Amniotic epithelial cell (primary cell): Measurements from ENCODE around the gene ZNF689.
A peak's percentile ranks its signal among the peaks of the same experiment; 100 is the strongest.
"Not testable (repeated sequence)": the region's sequence is repeated elsewhere in the genome, so short reads cannot be mapped to it uniquely, and the experiment has no call there.

Experiments
- DNase-seq: peaks from one replicate; pipeline ENCODE4 v3.0.0-alpha.2; 2010; ENCODE audit warnings: low read depth

The ZNF689 gene

DNA sequence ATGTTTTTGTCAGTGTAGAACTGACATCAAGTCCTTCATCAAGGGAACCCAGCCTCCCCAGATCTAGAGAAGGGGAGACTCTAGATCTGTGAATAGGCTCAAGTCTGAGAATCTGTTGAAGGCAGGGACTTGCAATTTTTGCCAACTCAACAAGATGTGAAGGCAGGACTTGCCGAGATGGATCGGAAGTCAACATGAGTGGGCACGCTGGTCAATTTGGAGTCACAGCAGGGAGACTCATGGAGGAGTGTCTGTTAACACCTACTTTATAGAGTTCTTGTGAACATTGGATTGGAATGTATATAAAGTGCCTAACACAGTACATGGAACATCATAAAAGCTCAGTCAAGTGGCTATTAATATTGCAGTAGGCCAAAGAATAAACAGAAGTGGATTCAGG lies 10.0 kb downstream of the ZNF689 start:
- DNase-seq: no peak

DNA sequence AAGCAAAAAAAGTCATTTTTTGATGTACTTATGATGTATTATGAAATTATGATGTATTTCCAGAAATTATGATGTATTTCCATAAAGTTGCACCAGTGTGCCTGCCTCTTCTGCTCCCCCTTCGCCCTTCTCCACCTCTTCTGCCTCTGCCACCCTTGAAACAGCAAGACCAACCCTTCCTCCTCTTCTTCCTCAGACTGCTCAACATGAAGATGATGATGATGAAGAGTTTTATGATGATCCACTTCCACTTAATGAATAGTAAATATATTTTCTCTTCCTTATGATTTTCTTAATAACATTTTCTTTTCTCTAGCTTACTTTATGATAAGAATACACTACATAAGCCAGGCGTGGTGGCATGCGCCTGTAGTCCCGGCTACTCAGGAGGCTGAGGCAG lies 17.3 kb downstream of the ZNF689 start:
- no peak for DNase-seq

- not testable (repeated sequence) for DNase-seq
Measured at GRCh38 chr16:30590869-30591268, 19.3 kb downstream of the ZNF689 start.

- DNase-seq: not testable (repeated sequence)
Measured at GRCh38 chr16:30589582-30589981, 20.6 kb downstream of the ZNF689 start.

DNA sequence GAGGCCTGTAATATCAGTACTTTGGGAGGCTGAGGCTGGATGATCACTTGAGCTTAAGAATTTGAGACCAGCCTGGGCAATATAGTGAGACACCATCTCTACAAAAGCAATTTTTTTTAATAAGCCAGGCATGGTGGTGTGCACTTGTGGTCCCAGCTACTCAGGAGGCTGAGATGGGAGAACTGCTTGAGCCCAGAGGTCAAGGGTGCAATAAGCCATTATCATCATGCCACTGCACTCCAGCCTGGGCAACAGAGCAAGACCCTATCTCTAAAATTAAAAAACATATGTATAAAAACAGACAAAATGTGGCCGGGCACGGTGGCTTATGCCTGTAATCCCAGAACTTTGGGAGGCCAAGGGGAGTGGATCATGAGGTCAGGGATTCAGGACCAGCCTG lies 21.5 kb downstream of the ZNF689 start:
- DNase-seq: no peak

DNA sequence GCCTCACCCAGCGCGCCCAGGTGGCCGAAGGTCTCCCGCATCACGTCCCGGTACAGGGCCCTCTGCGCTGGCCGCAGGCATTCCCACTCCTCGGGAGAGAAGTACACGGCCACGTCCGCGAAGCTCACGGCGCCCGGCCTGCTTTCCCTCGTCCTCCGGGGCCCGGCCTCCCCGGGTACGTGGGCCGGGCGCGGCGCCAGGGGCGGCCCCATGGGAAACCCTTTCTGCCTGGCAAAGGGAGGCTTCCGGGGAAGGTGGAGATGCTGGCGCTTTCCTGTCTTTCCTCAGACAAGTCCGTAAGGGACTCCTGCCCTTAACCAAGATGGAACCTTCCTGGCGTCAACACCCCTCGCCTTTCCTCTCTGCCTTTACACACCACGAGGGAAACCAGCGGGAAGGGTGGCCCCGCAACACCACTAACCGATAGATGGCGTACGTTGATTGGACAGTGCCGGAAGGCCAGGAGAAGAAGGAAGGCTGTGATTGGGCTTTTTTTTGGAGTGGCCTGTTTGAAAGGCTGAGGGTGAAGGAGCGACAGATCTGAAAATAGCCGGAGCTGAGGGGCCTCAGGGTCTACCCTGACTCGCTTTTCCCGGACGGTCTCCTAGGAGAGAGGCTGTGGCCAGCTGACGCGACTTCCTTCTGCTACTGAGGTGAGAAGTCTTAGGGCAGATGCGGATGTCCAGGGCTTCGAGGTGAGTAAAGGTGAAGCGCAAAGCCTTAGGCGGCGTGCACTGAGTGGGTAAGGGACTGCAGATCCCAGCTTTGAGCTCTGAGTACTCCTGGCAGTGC lies 24.6 kb downstream of the ZNF689 start, which contains the start of gene ZNF785:
ZNF785 (minus strand) TSS at position 298 of the 792 bp plus-strand sequence; CDS start at position 212, 86 bp downstream.
- peak; percentile 100 for DNase-seq

DNA sequence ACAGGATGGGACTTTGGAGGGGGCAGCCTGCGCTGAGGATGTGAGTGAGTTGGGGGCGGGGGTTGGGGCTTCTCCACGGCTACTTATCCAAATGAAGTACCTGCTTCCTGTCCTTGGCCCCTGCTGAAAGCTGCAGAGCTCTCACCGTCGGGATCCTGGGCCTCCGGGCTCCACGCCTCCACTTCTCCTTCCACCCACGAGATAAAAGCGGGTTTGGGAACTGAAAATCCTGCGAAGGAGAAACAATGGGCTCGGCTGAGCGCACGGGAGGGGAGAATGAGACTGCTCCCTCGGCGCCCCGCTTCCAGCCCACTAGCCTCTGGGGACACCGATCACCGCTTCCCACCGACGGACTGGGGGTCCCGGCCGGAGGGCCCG lies 25.2 kb downstream of the ZNF689 start:
- DNase-seq: no peak

GRCh38 chr16:30582611-30583340 lies 27.4 kb downstream of the ZNF689 start:
- DNase-seq: no peak

GRCh38 chr16:30581457-30581856 lies 28.7 kb downstream of the ZNF689 start:
- DNase-seq: no peak

DNA sequence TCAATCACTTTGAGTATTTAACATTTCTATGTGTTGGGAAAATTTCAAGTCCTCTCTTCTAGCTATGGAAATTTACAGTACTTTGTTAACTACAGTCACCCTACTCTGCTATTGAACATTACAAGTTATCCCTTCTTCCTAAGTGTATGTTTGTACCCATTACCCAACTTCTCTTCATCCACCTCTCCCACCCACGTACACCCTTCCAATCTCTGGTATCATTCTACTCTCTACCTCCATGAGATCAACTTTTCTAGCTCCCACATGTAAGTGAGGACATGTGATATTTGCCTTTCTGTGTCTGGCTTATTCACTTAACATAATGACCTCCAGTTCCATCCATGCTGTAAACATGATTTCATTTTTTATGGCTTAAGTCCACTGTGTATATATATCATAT lies 35.5 kb downstream of the ZNF689 start:
- DNase-seq: no peak

DNA sequence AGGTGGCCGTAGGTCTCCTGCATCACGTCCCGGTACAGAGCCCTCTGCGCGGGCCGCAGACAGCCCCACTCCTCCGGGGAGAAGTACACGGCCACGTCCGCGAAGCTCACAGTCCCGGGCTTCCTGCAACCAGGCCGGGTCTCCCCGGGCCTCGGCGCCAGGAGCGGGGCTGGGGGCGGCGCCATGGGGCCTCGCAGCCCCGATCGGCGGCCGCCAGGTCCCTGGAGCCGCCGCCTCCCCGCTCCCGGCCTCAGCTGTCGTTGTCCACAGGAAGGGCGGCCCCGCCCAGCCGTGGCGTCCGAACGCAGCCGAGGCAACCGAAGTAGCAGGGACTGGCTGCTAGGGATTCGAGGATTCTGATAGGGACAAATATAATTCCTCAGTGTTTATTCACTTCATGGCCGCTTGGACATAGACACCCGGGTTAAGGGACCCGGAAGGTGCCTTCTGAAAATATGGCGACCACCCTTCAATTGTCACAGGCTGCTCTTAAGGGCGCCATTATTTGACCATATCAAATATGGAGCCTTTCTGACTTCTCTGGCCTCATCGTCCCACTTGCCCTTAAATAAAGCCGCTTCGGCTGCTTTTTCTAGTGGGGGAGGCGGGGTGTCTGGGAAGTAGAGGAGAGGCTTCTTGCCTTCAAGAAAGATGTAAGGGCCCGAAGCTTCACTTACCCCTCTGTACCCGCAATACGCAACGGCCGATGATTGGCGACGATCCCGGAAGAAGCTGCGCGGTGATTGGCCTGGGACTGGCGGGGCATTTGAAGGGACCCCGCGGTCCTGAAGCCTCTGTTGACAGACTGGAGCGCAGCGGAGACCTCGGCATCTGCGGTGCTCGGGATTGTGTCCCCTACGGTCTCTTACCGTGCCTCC lies 38.5 kb downstream of the ZNF689 start, which contains the start of gene ZNF688:
ZNF688 (minus strand) TSS at position 270 of the 878 bp plus-strand sequence; CDS start at position 185, 85 bp downstream.
- peak; percentile 98 for DNase-seq

DNA sequence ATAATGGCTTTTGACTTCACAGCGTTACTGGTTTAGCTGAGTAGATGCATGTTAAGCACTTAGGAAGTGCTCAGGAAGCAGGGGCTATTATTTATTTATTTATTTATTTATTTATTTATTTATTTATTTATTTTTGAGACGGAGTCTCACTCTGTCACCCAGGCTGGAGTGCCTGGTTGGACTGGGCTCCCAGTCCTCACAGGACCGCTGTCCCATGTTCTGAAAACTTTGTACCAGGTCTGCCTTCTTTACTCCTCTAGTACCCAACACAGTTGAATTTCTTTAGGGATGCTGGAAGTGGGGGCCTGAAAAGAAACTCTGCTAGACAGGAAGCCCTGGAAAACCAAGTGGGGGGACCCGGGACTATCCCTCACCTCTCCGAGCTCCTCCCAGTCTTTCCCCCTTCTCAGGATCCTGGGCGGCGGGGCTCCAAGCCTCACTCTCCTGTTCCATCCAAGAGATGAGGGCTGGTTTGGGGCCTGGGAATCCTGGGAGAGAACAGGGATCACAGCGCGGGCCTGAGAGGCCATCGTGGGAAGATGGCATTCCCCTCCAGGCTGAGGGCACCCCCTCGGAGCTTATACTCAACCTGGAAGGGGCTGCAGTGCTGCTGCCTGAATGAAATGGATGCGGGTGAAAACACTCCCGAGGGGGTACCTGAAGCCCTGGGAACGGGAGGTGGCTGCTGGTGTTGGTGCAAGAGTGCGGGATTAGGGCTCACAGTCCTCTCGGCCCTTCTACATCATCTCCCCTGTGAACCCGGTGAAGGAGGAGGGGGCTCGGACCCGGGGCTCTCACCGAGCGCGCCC lies 39.3 kb downstream of the ZNF689 start:
- peak; percentile 30 for DNase-seq

- no peak for DNase-seq
Measured at GRCh38 chr16:30569746-30570635, 40.2 kb downstream of the ZNF689 start.

GRCh38 chr16:30569281-30569680 lies 40.9 kb downstream of the ZNF689 start:
- DNase-seq: no peak

- peak; percentile 98 for DNase-seq
Measured at GRCh38 chr16:30567991-30568638, 42.1 kb downstream of the ZNF689 start.

DNA sequence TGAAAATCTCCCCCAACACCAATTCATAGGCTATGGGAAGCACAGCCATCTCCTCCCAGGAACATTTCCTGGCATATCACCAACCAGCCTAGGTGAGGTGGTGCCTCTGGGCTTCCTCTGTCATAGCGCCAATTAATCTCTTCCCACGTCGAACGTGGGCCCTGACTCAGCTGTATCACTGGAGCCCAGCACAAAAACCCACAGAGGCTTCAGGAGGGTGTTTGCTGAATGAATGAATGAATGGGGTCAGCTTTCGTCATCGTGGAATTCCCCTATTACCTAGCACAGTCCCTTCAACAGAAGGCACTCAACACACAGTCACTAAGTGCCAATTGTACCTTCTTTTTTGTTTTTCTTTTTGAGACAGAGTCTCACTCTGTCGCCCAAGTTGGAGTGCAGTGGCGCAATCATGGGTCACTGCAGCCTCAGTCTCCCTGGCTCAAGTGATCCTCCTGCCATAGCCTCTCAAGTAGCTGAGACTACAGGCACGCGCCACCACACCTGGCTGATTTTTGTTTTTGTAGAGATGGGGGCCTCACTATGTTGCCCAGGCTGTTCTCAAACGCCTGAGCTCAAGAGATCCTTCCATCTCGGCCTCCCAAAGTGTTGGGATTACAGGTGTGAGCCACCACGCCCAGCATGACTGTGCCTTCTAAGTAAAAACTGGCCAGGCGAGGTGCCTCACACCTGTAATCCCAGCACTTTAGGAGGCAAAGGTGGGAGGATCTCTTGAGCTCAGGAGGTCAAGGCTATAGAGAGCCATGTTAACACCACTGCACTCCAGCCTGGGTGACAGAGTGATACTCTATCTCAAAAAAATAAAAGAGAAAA lies 42.8 kb downstream of the ZNF689 start:
- peak; percentile 34 for DNase-seq

DNA sequence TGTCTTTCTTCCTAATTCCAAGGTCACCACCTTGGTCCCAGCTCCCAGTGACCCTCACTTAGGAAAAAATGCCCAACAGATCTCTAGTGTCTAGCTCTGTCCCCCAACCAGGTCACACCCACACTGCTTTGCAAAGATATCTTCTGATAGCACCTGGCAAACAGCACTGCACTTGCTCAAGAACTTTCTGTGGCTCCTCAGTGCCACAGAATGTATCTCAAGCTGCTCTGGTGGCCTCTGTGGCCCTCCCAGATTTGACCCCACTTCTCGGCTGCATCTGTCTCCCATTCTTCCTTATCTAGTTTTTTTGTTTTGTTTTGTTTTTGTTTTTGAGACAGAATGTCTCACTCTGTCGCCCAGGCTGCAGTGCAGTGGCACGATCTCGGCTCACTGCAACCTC lies 43.7 kb downstream of the ZNF689 start:
- no peak for DNase-seq

GRCh38 chr16:30565984-30566383 lies 44.2 kb downstream of the ZNF689 start:
- DNase-seq: no peak

DNA sequence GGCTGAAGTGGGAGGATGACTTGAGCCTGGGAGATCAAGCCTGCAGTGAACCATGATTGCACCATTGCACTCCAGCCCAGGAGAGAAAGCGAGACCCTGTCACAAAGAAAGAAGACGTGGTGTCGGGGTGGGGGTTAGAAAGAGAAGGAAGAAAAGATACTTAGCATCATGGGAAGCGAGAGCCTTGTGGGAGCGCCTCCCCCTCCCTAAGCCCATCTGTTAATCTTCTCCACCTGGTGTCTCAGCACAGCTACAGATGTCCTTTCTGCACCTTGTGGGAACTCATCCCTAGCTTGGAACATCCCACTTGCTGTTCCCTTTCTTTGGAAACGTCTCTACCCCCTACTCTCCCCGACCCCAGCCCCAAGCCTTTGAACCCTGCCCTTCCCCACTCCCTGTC lies 44.7 kb downstream of the ZNF689 start:
- no peak for DNase-seq
